Osteoblast (primary cell): ENCODE data around the gene CEL. TPM values are rescaled to one million over a fixed set of nuclear protein-coding genes. Genes with fewer than 3 reads are reported as not detected.
A peak's percentile ranks its signal among the peaks of the same experiment; 100 is the strongest.

ENCODE experiments used
- DNase-seq: peaks from one replicate; pipeline ENCODE4 v3.0.0; 2011; ENCODE audit warnings: low spot score, mixed read lengths; ENCODE audit not compliant: insufficient read length; ENCODE audit errors: missing footprints
- H2AFZ ChIP-seq: 2 replicates; pipeline ENCODE4 v1.6.0; 2011; ENCODE audit warnings: mild to moderate bottlenecking, low read length
- H3K27ac ChIP-seq: 2 replicates; pipeline ENCODE4 v1.5.1; 2011; ENCODE audit warnings: mild to moderate bottlenecking, low read depth, low read length, moderate library complexity
- H3K27me3 ChIP-seq: 2 replicates; pipeline ENCODE4 v1.6.0; 2012; ENCODE audit warnings: mild to moderate bottlenecking, control low read depth, inconsistent platforms, low read length, moderate library complexity; ENCODE audit not compliant: insufficient read depth
- H3K36me3 ChIP-seq: 2 replicates; pipeline ENCODE4 v1.5.1; 2011; ENCODE audit warnings: mild to moderate bottlenecking, low read length, control low read depth, moderate library complexity; ENCODE audit not compliant: insufficient read depth
- H3K4me1 ChIP-seq: 2 replicates; pipeline ENCODE4 v1.5.1; 2011; ENCODE audit warnings: mild to moderate bottlenecking, low read length, control low read depth, moderate library complexity; ENCODE audit not compliant: insufficient read depth
- H3K4me2 ChIP-seq: 2 replicates; pipeline ENCODE4 v1.6.0; 2011; ENCODE audit warnings: mild to moderate bottlenecking, low read length; ENCODE audit not compliant: insufficient read depth
- H3K4me3 ChIP-seq: fragments of 200-600 bp; sonication (generic); 3 replicates; pipeline ENCODE4 v1.5.1; 2012; ENCODE audit warnings: mild to moderate bottlenecking, low read length, inconsistent platforms; ENCODE audit not compliant: insufficient read depth
- H3K79me2 ChIP-seq: 2 replicates; pipeline ENCODE4 v1.6.0; 2012; ENCODE audit warnings: mild to moderate bottlenecking, low read length, control low read depth, inconsistent platforms; ENCODE audit not compliant: insufficient read depth
- H3K9me3 ChIP-seq: 2 replicates; pipeline ENCODE4 v1.5.1; 2011; ENCODE audit warnings: low read depth, low read length, control low read depth
- H4K20me1 ChIP-seq: 2 replicates; pipeline ENCODE4 v1.6.0; 2012; ENCODE audit warnings: mild to moderate bottlenecking, low read length, control low read depth; ENCODE audit not compliant: insufficient read depth
- CTCF ChIP-seq: IDR thresholded peaks from 2 replicates; pipeline ENCODE4 v1.5.1; 2011; ENCODE audit warnings: mild to moderate bottlenecking, low read depth, low read length, moderate library complexity; ENCODE audit errors: extremely low read depth
- total RNA-seq: library from RNA; depleted of rRNA; stranded (reverse); fragments of >200 nt; gene quantifications from 2 replicates; pipeline ENCODE4 v1.2.3, GENCODE V29; 2012

The CEL gene
- total RNA-seq, 1 donor, result not detected

- Histone ChIP-seq H3K27ac (no peak overlapping the region), H3K4me1 (peaks cover 20% of the 10 kb centered on the region), H2AFZ (no peak overlapping the region), H3K4me3 (no peak overlapping the region), H3K4me2 (no peak overlapping the region), H3K27me3 (no peaks in the 10 kb centered on the region), H3K36me3 (peaks cover 15% of the 10 kb centered on the region), H3K9me3 (no peaks in the 10 kb centered on the region), H3K79me2 (no peaks in the 10 kb centered on the region), H4K20me1 (peaks cover 34% of the 10 kb centered on the region)
- TF ChIP-seq CTCF, result no peak
- DNase-seq, result peak; percentile 77
Observed at GRCh38 chr9:133109931-133110650, 48.3 kb downstream of the CEL start.

GRCh38 chr9:133111808-133112662 lies 50.3 kb downstream of the CEL start:
- Histone ChIP-seq H3K4me1 (peaks cover 26% of the 10 kb centered on the region), H3K36me3 (peaks cover 15% of the 10 kb centered on the region), H3K27me3 (no peaks in the 10 kb centered on the region), H3K4me2 (no peak overlapping the region), H3K4me3 (no peak overlapping the region), H3K9me3 (no peaks in the 10 kb centered on the region), H3K79me2 (peaks cover 6% of the 10 kb centered on the region), H2AFZ (no peak overlapping the region), H3K27ac (no peak overlapping the region), H4K20me1 (peaks cover 51% of the 10 kb centered on the region)
- peak; percentile 48 for DNase-seq
- no peak for TF ChIP-seq CTCF

GRCh38 chr9:133112663-133113026 lies 50.9 kb downstream of the CEL start:
- DNase-seq, result peak; percentile 85
- H3K27me3 ChIP-seq, result no peaks in the 10 kb centered on the region
- H3K36me3 ChIP-seq, result peaks cover 13% of the 10 kb centered on the region
- H3K27ac ChIP-seq, result no peak overlapping the region
- H3K79me2 ChIP-seq, result peaks cover 6% of the 10 kb centered on the region
- H2AFZ ChIP-seq, result no peak overlapping the region
- peaks cover 26% of the 10 kb centered on the region for H3K4me1 ChIP-seq
- H3K4me3 ChIP-seq, result no peak overlapping the region
- no peak overlapping the region for H3K4me2 ChIP-seq
- TF ChIP-seq CTCF, result no peak
- no peaks in the 10 kb centered on the region for H3K9me3 ChIP-seq
- H4K20me1 ChIP-seq, result peaks cover 58% of the 10 kb centered on the region
